Activated CD4-positive, alpha-beta T cell treated with anti-CD3 and anti-CD28 coated beads, Interleukin-2, amount 10 ng/mL, durations not matched to agents 7 days and 5 days (primary cell): Measurements from ENCODE around the gene RNASE9. TPM values are rescaled to one million over a fixed set of nuclear protein-coding genes. Genes with fewer than 3 reads are reported as not detected.
"Not testable (repeated sequence)": the region's sequence is repeated elsewhere in the genome, so short reads cannot be mapped to it uniquely, and the experiment has no call there.

Experiments
- CTCF ChIA-PET: fragments of 350-600 bp; sonication (Branson Sonifier 250); formaldehyde crosslinking; loops from one replicate; lab custom pipeline; 2021; ENCODE audit warnings: antibody characterized with exemption; lab: Charles Lee
- POLR2A ChIA-PET: fragments of 350-600 bp; sonication (Branson Sonifier 250); formaldehyde crosslinking; loops from one replicate; lab custom pipeline; 2021; ENCODE audit warnings: antibody characterized with exemption; lab: Charles Lee
- DNase-seq: peaks from one replicate; pipeline ENCODE4 v3.0.0-alpha.2; 2020
- H3K27ac Mint-ChIP-seq: one replicate; pipeline ENCODE4 v1.8.0; 2021; ENCODE audit warnings: mild to moderate bottlenecking, moderate library complexity, mixed read lengths
- H3K27me3 Mint-ChIP-seq: one replicate; pipeline ENCODE4 v1.8.0; 2021; ENCODE audit warnings: mixed read lengths
- H3K36me3 Mint-ChIP-seq: one replicate; pipeline ENCODE4 v1.8.0; 2021; ENCODE audit warnings: low read depth, mixed read lengths
- H3K4me1 Mint-ChIP-seq: one replicate; pipeline ENCODE4 v1.8.0; 2021; ENCODE audit warnings: mixed read lengths
- H3K4me3 Mint-ChIP-seq: one replicate; pipeline ENCODE4 v1.8.0; 2021; ENCODE audit warnings: mild to moderate bottlenecking, moderate library complexity, mixed read lengths
- H3K9me3 Mint-ChIP-seq: one replicate; pipeline ENCODE4 v1.8.0; 2021; ENCODE audit warnings: mixed read lengths
- total RNA-seq, 2 experiments: library from RNA; stranded (reverse); gene quantifications; one replicate each; pipeline ENCODE4 v1.2.3, GENCODE V29; 2021

RNASE9 gene
- total RNA-seq, 2 experiments from 2014 or later: not detected

DNA sequence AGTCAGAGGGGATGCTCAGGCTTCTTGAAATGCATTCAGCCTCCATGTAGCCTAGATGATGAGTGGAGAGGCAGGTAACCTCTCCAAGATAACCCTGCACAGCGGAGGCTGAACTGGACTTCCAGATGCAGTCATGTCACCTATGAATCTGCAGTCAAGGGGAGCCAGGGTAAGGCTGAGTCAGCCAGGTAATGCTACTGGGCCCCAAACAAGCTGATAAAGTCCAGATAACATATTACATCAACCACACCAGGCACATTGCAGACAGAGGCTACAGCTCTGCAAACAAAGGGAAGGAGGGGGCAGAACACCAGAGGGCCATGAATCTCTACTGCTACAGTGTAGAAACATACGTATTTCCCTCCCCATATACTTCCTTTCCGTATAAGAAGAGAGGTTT, 14.0 kb downstream of the RNASE9 start:
- POLR2A ChIA-PET: interaction anchor here (0.6 kb wide), 1 partner anchor 1102 kb away, joined by 3 read pairs; no protein-coding TSS in a partner anchor
- Mint-ChIP-seq H3K9me3 (no peaks in the 10 kb centered on the region), H3K4me1 (no peaks in the 10 kb centered on the region), H3K36me3 (no peaks in the 10 kb centered on the region), H3K27ac (no peak overlapping the region), H3K27me3 (peaks cover 9% of the 10 kb centered on the region), H3K4me3 (no peak overlapping the region)
- CTCF ChIA-PET: interaction anchor here (2.2 kb wide), 1 partner anchor 15 kb away, joined by 5 read pairs; no protein-coding TSS in a partner anchor
- DNase-seq: no peak

DNA sequence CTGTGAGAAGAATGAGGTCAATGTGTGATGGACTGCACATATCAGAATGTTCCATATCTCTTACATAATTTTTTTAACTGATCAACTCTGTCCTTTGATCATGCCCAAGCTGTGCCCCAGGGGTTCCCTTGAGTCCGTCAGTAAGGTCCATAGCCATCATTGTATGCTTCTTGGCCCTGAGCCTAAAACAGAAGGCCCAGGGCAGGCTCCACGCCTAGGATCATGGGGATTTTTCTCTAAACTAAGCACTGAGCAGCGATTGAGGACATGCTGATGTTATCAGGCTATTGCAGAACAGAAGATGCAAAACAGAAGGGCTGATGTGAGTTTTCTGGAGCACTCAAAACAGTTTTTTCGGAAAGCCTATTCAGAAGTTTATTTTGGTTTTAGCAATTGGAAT, 20.9 kb downstream of the RNASE9 start:
- H3K4me1 Mint-ChIP-seq: no peaks in the 10 kb centered on the region
- peaks cover 6% of the 10 kb centered on the region for H3K27me3 Mint-ChIP-seq
- H3K36me3 Mint-ChIP-seq: no peaks in the 10 kb centered on the region
- DNase-seq: no peak
- POLR2A ChIA-PET: no interaction called here
- H3K9me3 Mint-ChIP-seq: no peaks in the 10 kb centered on the region
- H3K4me3 Mint-ChIP-seq: no peak overlapping the region
- no peak overlapping the region for H3K27ac Mint-ChIP-seq
- CTCF ChIA-PET: no interaction called here

DNA sequence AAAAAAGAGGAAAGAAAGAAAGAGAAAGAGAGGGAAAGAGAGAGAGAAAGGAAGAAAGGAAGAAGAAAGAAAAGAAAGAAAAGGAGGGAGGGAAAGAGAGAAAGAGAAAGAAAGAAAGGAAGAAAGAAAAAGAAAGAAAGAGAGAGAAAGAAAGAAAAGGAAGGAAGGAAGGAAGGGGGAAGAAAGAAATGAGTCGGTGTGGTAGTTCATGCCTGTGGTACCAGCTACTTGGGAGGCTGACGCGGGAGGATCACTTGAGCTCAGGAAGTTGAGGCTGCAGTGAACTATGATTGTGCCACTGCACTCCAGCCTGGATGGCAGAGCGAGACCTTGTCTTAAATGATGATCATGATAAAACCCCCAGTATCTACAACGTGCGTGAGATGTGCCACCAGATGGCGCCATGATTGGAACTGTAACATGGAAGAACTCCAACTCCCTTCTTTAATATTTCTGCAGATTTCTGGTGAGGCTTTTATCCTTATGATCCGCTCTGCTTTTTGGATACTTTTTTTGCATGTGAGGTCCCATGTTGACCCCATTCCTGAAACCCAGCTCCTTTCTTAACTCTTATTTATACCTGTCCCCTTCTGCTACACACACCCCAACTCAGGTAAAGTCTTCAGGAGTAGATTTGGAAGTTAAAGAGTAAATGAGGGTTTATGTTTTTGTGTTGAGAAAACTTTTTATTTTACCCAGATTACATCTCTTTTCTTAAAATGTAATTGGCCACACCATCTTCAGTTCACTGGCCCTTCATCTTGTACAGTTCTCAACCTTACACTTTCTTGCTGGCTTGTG, 29.9 kb downstream of the RNASE9 start:
- Mint-ChIP-seq H3K4me3 (no peak overlapping the region), H3K4me1 (peaks cover 10% of the 10 kb centered on the region), H3K9me3 (no peaks in the 10 kb centered on the region), H3K36me3 (no peaks in the 10 kb centered on the region), H3K27me3 (peaks cover 36% of the 10 kb centered on the region), H3K27ac (no peak overlapping the region)
- ChIA-PET POLR2A (interaction anchor here (0.7 kb wide), 2 partner anchors 18 to 78 kb away, joined by 3 read pairs; no protein-coding TSS in a partner anchor), CTCF (interaction anchor here (0.6 to 1.8 kb wide), 6 partner anchors 13 to 803 kb away, joined by 3 to 5 read pairs (median 4); no protein-coding TSS in a partner anchor)
- peak; percentile 78 for DNase-seq

DNA sequence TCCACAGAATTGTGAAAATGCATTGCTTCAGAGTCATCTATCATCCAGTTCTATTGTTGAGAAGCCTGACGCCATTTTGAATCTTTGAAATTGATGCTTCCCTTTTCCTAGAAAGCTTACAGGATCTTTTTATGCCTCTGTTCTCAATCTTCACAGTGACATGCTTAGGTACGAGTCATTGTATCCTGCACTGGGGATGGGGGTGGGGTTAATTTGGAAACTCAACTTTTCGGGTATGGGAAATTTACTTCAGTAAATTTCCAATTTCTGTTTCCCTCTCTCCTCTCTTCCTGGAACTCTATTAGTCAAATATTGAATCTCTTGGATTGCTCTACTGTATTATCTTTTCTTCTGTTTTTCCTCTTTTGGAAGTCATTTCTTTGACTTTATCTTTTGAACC, 31.0 kb downstream of the RNASE9 start:
- Mint-ChIP-seq H3K27ac (no peak overlapping the region), H3K4me3 (no peak overlapping the region), H3K36me3 (no peaks in the 10 kb centered on the region), H3K27me3 (peaks cover 34% of the 10 kb centered on the region), H3K9me3 (no peaks in the 10 kb centered on the region), H3K4me1 (peaks cover 10% of the 10 kb centered on the region)
- DNase-seq: no peak
- ChIA-PET POLR2A (interaction anchor here (0.7 kb wide), 1 partner anchor 17 kb away, joined by 3 read pairs; no protein-coding TSS in a partner anchor), CTCF (interaction anchor here (0.6 to 1.7 kb wide), 3 partner anchors 12 to 804 kb away, joined by 3 to 5 read pairs (median 4); no protein-coding TSS in a partner anchor)

DNA sequence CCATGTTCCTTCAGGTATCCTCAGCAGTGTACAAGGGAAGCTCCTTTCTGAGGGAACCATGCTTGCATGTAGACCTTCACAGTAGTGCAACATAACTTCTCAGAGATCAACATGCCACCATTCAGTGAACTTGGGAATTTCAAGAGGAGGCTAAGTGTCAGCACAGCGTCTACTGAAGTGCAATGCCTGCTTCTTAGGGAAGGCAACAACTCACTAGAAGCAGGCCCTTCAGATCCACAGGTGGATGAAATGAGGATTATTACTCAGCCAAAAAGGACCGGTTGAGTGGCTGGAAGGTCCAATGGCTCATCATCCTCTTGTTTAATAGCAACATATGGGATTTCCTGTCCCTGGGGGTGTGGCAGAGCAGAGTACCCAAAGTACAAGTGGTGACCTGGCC, 36.8 kb downstream of the RNASE9 start:
- H3K9me3 Mint-ChIP-seq: no peaks in the 10 kb centered on the region
- H3K27ac Mint-ChIP-seq: no peak overlapping the region
- H3K36me3 Mint-ChIP-seq: no peaks in the 10 kb centered on the region
- ChIA-PET CTCF (interaction anchor here (1.3 kb wide), 1 partner anchor 9 kb away, joined by 3 read pairs; no protein-coding TSS in a partner anchor), POLR2A (no interaction called here)
- H3K4me3 Mint-ChIP-seq: no peak overlapping the region
- H3K27me3 Mint-ChIP-seq: peaks cover 18% of the 10 kb centered on the region
- no peak for DNase-seq
- H3K4me1 Mint-ChIP-seq: no peaks in the 10 kb centered on the region

DNA sequence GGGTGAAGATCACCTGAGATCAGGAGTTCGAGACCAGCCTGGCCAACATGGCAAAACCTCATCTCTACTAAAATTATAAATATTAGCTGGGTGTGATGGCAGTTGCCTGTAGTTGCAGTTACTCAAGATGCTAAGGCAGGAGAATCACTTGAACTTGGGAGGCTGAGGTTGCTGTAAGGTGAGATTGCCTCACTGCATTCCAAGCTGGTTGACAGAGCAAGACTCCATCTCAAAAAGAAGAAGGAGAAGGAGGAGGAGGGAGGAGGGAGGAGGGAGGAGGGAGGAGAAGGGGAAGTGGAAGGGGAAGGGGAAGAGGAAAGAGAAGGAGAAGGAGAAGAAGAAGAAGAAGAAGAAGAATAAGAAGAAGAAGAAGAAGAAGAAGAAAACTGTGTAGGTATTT, 38.5 kb downstream of the RNASE9 start:
- no peak for DNase-seq
- POLR2A ChIA-PET: no interaction called here
- CTCF ChIA-PET: no interaction called here
- Mint-ChIP-seq H3K4me3 (no peak overlapping the region), H3K9me3 (no peaks in the 10 kb centered on the region), H3K36me3 (no peaks in the 10 kb centered on the region), H3K4me1 (no peaks in the 10 kb centered on the region), H3K27ac (no peak overlapping the region), H3K27me3 (peaks cover 9% of the 10 kb centered on the region)

DNA sequence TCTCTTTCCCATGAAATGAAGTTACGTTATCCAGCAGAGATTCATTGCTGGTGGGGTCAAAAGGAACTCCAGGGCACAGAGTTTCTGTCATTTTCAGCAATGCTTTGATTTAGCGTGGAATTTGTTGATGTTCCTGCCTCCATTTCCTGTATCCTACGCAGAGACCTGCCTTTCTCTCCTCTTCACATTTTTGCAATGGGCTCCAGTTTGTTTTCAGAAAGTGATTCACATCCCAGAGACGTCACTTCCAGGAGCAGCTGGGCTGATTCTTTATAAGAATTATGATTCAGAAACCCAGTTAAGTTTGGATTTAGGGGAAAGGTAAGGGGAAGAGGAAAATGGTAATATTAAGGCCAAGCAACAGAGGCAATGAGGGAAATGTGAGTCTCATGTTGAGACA, 43.9 kb downstream of the RNASE9 start:
- Mint-ChIP-seq H3K4me3 (no peak overlapping the region), H3K9me3 (no peaks in the 10 kb centered on the region), H3K27ac (no peak overlapping the region), H3K4me1 (no peaks in the 10 kb centered on the region), H3K27me3 (peaks cover 5% of the 10 kb centered on the region), H3K36me3 (no peaks in the 10 kb centered on the region)
- POLR2A ChIA-PET: no interaction called here
- CTCF ChIA-PET: no interaction called here
- no peak for DNase-seq

DNA sequence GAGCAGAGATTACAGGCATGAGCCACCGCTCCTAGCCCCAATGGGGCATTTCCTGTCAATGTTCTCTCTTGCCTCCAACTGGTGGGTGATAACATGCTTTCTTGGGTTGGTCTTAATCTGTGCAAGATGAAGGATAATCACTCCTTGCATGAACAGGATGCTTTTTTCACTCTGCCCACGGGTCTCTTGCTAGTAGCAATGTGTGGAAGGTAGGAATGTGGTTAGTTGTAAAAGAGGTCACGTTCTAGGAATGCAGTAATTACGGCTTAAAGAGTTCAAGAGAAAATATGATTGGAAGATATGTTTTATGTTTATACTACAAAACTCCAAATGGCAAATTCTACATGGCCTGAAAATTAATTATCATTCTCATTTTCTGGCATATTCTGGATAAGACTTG, 45.0 kb downstream of the RNASE9 start:
- Mint-ChIP-seq H3K36me3 (no peaks in the 10 kb centered on the region), H3K9me3 (no peaks in the 10 kb centered on the region), H3K27me3 (peaks cover 9% of the 10 kb centered on the region), H3K4me3 (no peak overlapping the region), H3K4me1 (no peaks in the 10 kb centered on the region), H3K27ac (no peak overlapping the region)
- DNase-seq: no peak
- ChIA-PET CTCF (interaction anchor here (0.6 kb wide), 1 partner anchor 28 kb away, joined by 3 read pairs; no protein-coding TSS in a partner anchor), POLR2A (no interaction called here)

DNA sequence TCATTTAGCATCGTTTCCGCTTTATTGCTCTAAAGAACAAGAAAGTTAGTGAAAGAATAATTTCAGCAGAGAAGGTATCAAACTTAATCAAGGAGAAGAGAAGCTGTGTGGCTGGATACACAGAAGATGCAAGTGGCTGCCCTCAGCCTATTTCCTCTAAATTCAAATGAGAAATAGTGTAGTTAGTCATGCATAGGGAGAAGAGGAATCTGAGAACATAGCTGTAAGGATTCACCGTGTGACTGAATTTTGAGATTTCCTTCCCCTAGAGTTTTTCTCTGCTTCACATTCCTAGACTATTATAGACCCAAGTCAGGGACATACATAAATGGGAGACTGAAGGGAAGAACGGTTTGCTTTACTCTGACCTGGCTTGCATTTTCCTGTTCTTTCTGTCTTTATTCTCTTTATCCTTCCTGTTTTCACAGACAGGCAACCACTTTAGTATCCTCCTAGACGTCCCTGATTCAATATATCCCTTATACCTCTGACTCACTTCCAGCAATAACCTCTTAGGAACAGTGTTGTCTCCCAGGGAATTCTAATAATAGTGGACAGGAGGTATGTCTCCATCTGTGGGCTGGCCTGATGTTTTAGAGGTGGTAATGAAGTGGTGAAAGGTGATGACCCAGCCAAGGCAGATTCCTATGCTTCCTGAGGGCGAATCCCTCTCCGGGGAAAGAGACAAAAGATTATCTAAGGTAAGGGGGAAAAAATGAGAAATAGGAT, 48.5 kb downstream of the RNASE9 start:
- no peak for DNase-seq
- no peaks in the 10 kb centered on the region for H3K36me3 Mint-ChIP-seq
- POLR2A ChIA-PET: interaction anchor here (0.6 kb wide), 1 partner anchor 18 kb away, joined by 3 read pairs; no protein-coding TSS in a partner anchor
- peaks cover 9% of the 10 kb centered on the region for H3K27me3 Mint-ChIP-seq
- H3K4me1 Mint-ChIP-seq: no peaks in the 10 kb centered on the region
- H3K4me3 Mint-ChIP-seq: no peak overlapping the region
- no peak overlapping the region for H3K27ac Mint-ChIP-seq
- CTCF ChIA-PET: no interaction called here
- no peaks in the 10 kb centered on the region for H3K9me3 Mint-ChIP-seq

DNA sequence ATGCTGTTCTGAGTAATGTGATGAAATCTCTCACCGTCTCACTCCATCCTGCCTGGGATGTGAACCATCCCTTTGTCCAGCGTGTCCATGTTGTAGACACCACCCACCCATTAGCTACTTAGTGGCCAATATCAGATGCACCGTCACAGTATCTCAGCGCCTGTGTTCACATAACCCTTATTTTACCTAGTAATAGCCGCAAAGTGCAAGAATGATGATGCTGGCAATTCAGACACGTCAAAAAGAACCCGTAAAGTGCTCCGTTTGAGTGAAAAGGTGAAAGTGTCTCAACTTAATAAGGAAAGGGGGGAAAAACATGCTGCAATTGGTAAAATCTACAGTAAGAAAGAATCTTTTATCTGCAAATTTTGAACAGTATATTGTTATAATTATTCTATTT, 52.5 kb downstream of the RNASE9 start:
- Mint-ChIP-seq H3K9me3 (no peaks in the 10 kb centered on the region), H3K36me3 (no peaks in the 10 kb centered on the region), H3K4me3 (no peak overlapping the region), H3K27me3 (peaks cover 9% of the 10 kb centered on the region), H3K4me1 (peaks cover 3% of the 10 kb centered on the region), H3K27ac (no peak overlapping the region)
- no peak for DNase-seq
- CTCF ChIA-PET: interaction anchor here (1.3 kb wide), 1 partner anchor 12 kb away, joined by 4 read pairs; no protein-coding TSS in a partner anchor
- POLR2A ChIA-PET: no interaction called here

DNA sequence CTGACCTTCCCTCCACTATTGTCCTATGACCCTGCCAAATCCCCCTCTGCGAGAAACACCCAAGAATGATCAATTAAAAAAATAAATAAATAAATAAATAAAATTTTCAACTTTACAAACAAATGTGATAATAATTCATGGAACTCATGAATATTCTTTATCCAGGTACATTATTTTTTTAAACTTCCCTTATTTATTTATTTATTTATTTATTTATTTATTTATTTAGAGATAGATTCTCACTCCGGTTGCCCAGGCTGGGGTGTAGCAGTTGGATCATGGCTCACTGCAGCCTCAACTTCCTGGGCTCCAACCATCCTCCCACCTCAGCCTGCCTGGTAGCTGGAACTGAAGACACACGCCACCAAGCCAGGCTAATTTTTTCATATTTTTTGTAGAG, 53.3 kb downstream of the RNASE9 start:
- H3K27me3 Mint-ChIP-seq, H3K36me3 Mint-ChIP-seq, DNase-seq, H3K27ac Mint-ChIP-seq, H3K4me1 Mint-ChIP-seq, POLR2A ChIA-PET, H3K9me3 Mint-ChIP-seq, H3K4me3 Mint-ChIP-seq: not testable (repeated sequence)
- CTCF ChIA-PET: interaction anchor here (1.3 kb wide), 1 partner anchor 13 kb away, joined by 4 read pairs; no protein-coding TSS in a partner anchor

DNA sequence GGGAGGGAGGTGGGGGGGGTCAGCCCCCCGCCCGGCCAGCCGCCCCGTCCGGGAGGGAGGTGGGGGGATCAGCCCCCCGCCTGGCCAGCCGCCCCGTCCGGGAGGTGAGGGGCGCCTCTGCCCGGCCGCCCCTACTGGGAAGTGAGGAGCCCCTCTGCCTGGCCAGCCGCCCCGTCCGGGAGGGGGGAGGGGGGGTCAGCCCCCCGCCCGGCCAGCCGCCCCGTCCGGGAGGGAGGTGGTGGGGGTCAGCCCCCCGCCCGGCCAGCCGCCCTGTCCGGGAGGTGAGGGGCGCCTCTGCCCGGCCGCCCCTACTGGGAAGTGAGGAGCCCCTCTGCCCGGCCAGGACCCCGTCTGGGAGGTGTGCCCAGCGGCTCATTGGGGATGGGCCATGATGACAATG, 54.1 kb downstream of the RNASE9 start:
- H3K27ac Mint-ChIP-seq, CTCF ChIA-PET, POLR2A ChIA-PET, H3K4me3 Mint-ChIP-seq, DNase-seq, H3K27me3 Mint-ChIP-seq, H3K4me1 Mint-ChIP-seq, H3K36me3 Mint-ChIP-seq, H3K9me3 Mint-ChIP-seq: not testable (repeated sequence)

DNA sequence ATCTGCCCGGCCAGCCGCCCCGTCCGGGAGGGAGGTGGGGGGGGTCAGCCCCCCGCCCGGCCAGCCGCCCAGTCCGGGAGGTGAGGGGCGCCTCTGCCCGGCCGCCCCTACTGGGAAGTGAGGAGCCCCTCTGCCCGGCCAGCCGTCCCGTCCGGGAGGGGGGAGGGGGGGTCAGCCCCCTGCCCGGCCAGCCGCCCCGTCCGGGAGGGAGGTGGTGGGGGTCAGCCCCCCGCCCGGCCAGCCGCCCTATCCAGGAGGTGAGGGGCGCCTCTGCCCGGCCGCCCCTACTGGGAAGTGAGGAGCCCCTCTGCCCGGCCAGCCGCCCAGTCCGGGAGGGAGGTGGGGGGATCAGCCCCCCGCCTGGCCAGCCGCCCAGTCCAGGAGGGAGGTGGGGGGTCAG, 54.6 kb downstream of the RNASE9 start:
- H3K27ac Mint-ChIP-seq, DNase-seq, H3K9me3 Mint-ChIP-seq, POLR2A ChIA-PET, H3K4me3 Mint-ChIP-seq, H3K27me3 Mint-ChIP-seq, H3K4me1 Mint-ChIP-seq, H3K36me3 Mint-ChIP-seq, CTCF ChIA-PET: not testable (repeated sequence)
